ENCODE measurements around the gene GAL3ST1.
"Not testable (repeated sequence)": the region's sequence is repeated elsewhere in the genome, so short reads cannot be mapped to it uniquely, and the experiment has no call there.

Gene GAL3ST1

GRCh38 chr22:30552719-30553118 lies 21.7 kb downstream of the GAL3ST1 start:
- H3K27ac ChIP-seq (ENCODE audit: low read depth, low read length): no peak overlapping the region

GRCh38 chr22:30551813-30552212 lies 22.7 kb downstream of the GAL3ST1 start:
- not testable (repeated sequence) for H3K4me3 ChIP-seq (ENCODE audit: low read depth, low read length); H3K4me1 ChIP-seq (ENCODE audit: control insufficient read depth, insufficient read depth, low read length, unreplicated experiment); H2AFZ ChIP-seq (ENCODE audit: low read length, unreplicated experiment); H3K27me3 ChIP-seq (ENCODE audit: insufficient read depth, low read length); H3K36me3 ChIP-seq (ENCODE audit: insufficient read depth, low read length); H3K79me2 ChIP-seq (ENCODE audit: control insufficient read depth, insufficient read depth, low read length, unreplicated experiment); H3K27ac ChIP-seq (ENCODE audit: low read depth, low read length)

More at GRCh38 chr22:30552719-30553118, 21.7 kb downstream of the GAL3ST1 start:
- Histone ChIP-seq H3K4me1 (ENCODE audit: control insufficient read depth, insufficient read depth, low read length, unreplicated experiment) (no peaks in the 10 kb centered on the region), H2AFZ (ENCODE audit: low read length, unreplicated experiment) (no peak overlapping the region), H3K79me2 (ENCODE audit: control insufficient read depth, insufficient read depth, low read length, unreplicated experiment) (no peaks in the 10 kb centered on the region), H3K4me3 (ENCODE audit: low read depth, low read length) (no peak overlapping the region), H3K27me3 (ENCODE audit: insufficient read depth, low read length) (no peaks in the 10 kb centered on the region), H3K36me3 (ENCODE audit: insufficient read depth, low read length) (no peaks in the 10 kb centered on the region)

- H3K36me3 ChIP-seq (ENCODE audit: insufficient read depth, low read length): no peaks in the 10 kb centered on the region
- 0 out of 2 replicates have a peak, but pooled peaks cover 4% of the 10 kb centered on the region for H3K27me3 ChIP-seq (ENCODE audit: insufficient read depth, low read length)
Observed at GRCh38 chr22:30547188-30547587, 27.3 kb downstream of the GAL3ST1 start.

GRCh38 chr22:30546616-30547015 lies 27.8 kb downstream of the GAL3ST1 start, which contains the start of gene SEC14L6:
TSS of gene SEC14L6 (minus strand) at chr22:30546741. CDS start at chr22:30546682, 59 bp downstream.
- no peaks in the 10 kb centered on the region for H3K36me3 ChIP-seq (ENCODE audit: insufficient read depth, low read length)
- H3K27ac ChIP-seq (ENCODE audit: low read depth, low read length): no peak within 1 kb of the TSS
- no peaks in the 10 kb centered on the region for H3K79me2 ChIP-seq (ENCODE audit: control insufficient read depth, insufficient read depth, low read length, unreplicated experiment)
- H3K27me3 ChIP-seq (ENCODE audit: insufficient read depth, low read length): 0 out of 2 replicates have a peak, but pooled peaks cover 4% of the 10 kb centered on the region
- no peaks in the 10 kb centered on the region for H3K4me1 ChIP-seq (ENCODE audit: control insufficient read depth, insufficient read depth, low read length, unreplicated experiment)
- H2AFZ ChIP-seq (ENCODE audit: low read length, unreplicated experiment): no peak within 1 kb of the TSS
- no peak within 1 kb of the TSS for H3K4me3 ChIP-seq (ENCODE audit: low read depth, low read length)

More at GRCh38 chr22:30547188-30547587, 27.3 kb downstream of the GAL3ST1 start:
- Histone ChIP-seq H3K4me1 (ENCODE audit: control insufficient read depth, insufficient read depth, low read length, unreplicated experiment) (no peaks in the 10 kb centered on the region), H2AFZ (ENCODE audit: low read length, unreplicated experiment) (no peak overlapping the region), H3K79me2 (ENCODE audit: control insufficient read depth, insufficient read depth, low read length, unreplicated experiment) (no peaks in the 10 kb centered on the region), H3K27ac (ENCODE audit: low read depth, low read length) (no peak overlapping the region), H3K4me3 (ENCODE audit: low read depth, low read length) (no peak overlapping the region)

- H3K27ac ChIP-seq (ENCODE audit: low read depth, low read length): no peak overlapping the region
- no peaks in the 10 kb centered on the region for H3K4me1 ChIP-seq (ENCODE audit: control insufficient read depth, insufficient read depth, low read length, unreplicated experiment)
- no peaks in the 10 kb centered on the region for H3K36me3 ChIP-seq (ENCODE audit: insufficient read depth, low read length)
- no peak overlapping the region for H2AFZ ChIP-seq (ENCODE audit: low read length, unreplicated experiment)
- H3K4me3 ChIP-seq (ENCODE audit: low read depth, low read length): no peak overlapping the region
- H3K27me3 ChIP-seq (ENCODE audit: insufficient read depth, low read length): 0 out of 2 replicates have a peak, but pooled peaks cover 4% of the 10 kb centered on the region
- H3K79me2 ChIP-seq (ENCODE audit: control insufficient read depth, insufficient read depth, low read length, unreplicated experiment): no peaks in the 10 kb centered on the region
Observed at GRCh38 chr22:30542811-30543188, 31.7 kb downstream of the GAL3ST1 start.

- Histone ChIP-seq H3K79me2 (ENCODE audit: control insufficient read depth, insufficient read depth, low read length, unreplicated experiment) (no peaks in the 10 kb centered on the region), H3K4me3 (ENCODE audit: low read depth, low read length) (peak overlapping the region; percentile 53; the same call in 1 of the 2 replicates), H3K4me1 (ENCODE audit: control insufficient read depth, insufficient read depth, low read length, unreplicated experiment) (no peaks in the 10 kb centered on the region), H3K27ac (ENCODE audit: low read depth, low read length) (no peak overlapping the region), H2AFZ (ENCODE audit: low read length, unreplicated experiment) (no peak overlapping the region), H3K27me3 (ENCODE audit: insufficient read depth, low read length) (0 out of 2 replicates have a peak, but pooled peaks cover 4% of the 10 kb centered on the region), H3K36me3 (ENCODE audit: insufficient read depth, low read length) (no peaks in the 10 kb centered on the region)
Observed at GRCh38 chr22:30541961-30542810, 32.3 kb downstream of the GAL3ST1 start.

GRCh38 chr22:30541511-30541910 lies 33.0 kb downstream of the GAL3ST1 start:
- not testable (repeated sequence) for H2AFZ ChIP-seq (ENCODE audit: low read length, unreplicated experiment)

GRCh38 chr22:30539368-30539767 lies 35.1 kb downstream of the GAL3ST1 start:
- Histone ChIP-seq H3K4me1 (ENCODE audit: control insufficient read depth, insufficient read depth, low read length, unreplicated experiment) (no peaks in the 10 kb centered on the region), H3K36me3 (ENCODE audit: insufficient read depth, low read length) (no peaks in the 10 kb centered on the region), H2AFZ (ENCODE audit: low read length, unreplicated experiment) (no peak overlapping the region), H3K27me3 (ENCODE audit: insufficient read depth, low read length) (0 out of 2 replicates have a peak, but pooled peaks cover 4% of the 10 kb centered on the region), H3K27ac (ENCODE audit: low read depth, low read length) (no peak overlapping the region), H3K79me2 (ENCODE audit: control insufficient read depth, insufficient read depth, low read length, unreplicated experiment) (no peaks in the 10 kb centered on the region), H3K4me3 (ENCODE audit: low read depth, low read length) (no peak overlapping the region)

More at GRCh38 chr22:30541511-30541910, 33.0 kb downstream of the GAL3ST1 start:
- H3K27ac ChIP-seq (ENCODE audit: low read depth, low read length); H3K27me3 ChIP-seq (ENCODE audit: insufficient read depth, low read length); H3K36me3 ChIP-seq (ENCODE audit: insufficient read depth, low read length); H3K79me2 ChIP-seq (ENCODE audit: control insufficient read depth, insufficient read depth, low read length, unreplicated experiment); H3K4me1 ChIP-seq (ENCODE audit: control insufficient read depth, insufficient read depth, low read length, unreplicated experiment): not testable (repeated sequence)
- 0 out of 2 replicates have a peak overlapping the region, but pooled peaks have one; percentile 53 for H3K4me3 ChIP-seq (ENCODE audit: low read depth, low read length)

GRCh38 chr22:30538280-30538679 lies 36.2 kb downstream of the GAL3ST1 start:
- H3K4me1 ChIP-seq (ENCODE audit: control insufficient read depth, insufficient read depth, low read length, unreplicated experiment): no peaks in the 10 kb centered on the region
- no peaks in the 10 kb centered on the region for H3K79me2 ChIP-seq (ENCODE audit: control insufficient read depth, insufficient read depth, low read length, unreplicated experiment)
- no peak overlapping the region for H2AFZ ChIP-seq (ENCODE audit: low read length, unreplicated experiment)
- no peak overlapping the region for H3K27ac ChIP-seq (ENCODE audit: low read depth, low read length)
- 0 out of 2 replicates have a peak, but pooled peaks cover 4% of the 10 kb centered on the region for H3K27me3 ChIP-seq (ENCODE audit: insufficient read depth, low read length)
- no peaks in the 10 kb centered on the region for H3K36me3 ChIP-seq (ENCODE audit: insufficient read depth, low read length)
- H3K4me3 ChIP-seq (ENCODE audit: low read depth, low read length): no peak overlapping the region

- no peak overlapping the region for H3K27ac ChIP-seq (ENCODE audit: low read depth, low read length)
- no peaks in the 10 kb centered on the region for H3K36me3 ChIP-seq (ENCODE audit: insufficient read depth, low read length)
- no peaks in the 10 kb centered on the region for H3K4me1 ChIP-seq (ENCODE audit: control insufficient read depth, insufficient read depth, low read length, unreplicated experiment)
- no peaks in the 10 kb centered on the region for H3K79me2 ChIP-seq (ENCODE audit: control insufficient read depth, insufficient read depth, low read length, unreplicated experiment)
- H3K27me3 ChIP-seq (ENCODE audit: insufficient read depth, low read length): no peaks in the 10 kb centered on the region
- no peak overlapping the region for H2AFZ ChIP-seq (ENCODE audit: low read length, unreplicated experiment)
- H3K4me3 ChIP-seq (ENCODE audit: low read depth, low read length): no peak overlapping the region
Observed at GRCh38 chr22:30537083-30537731, 37.3 kb downstream of the GAL3ST1 start.
